NCI-H446 (cell line): Measurements from ENCODE around the gene MGAT4B.
"Not testable (repeated sequence)": the region's sequence is repeated elsewhere in the genome, so short reads cannot be mapped to it uniquely, and the experiment has no call there.

ENCODE experiments used
- DNase-seq, 2 experiments: peaks; one replicate each; lab custom pipeline; 2025; lab: John Stamatoyannopoulos, UW

The MGAT4B gene

DNA sequence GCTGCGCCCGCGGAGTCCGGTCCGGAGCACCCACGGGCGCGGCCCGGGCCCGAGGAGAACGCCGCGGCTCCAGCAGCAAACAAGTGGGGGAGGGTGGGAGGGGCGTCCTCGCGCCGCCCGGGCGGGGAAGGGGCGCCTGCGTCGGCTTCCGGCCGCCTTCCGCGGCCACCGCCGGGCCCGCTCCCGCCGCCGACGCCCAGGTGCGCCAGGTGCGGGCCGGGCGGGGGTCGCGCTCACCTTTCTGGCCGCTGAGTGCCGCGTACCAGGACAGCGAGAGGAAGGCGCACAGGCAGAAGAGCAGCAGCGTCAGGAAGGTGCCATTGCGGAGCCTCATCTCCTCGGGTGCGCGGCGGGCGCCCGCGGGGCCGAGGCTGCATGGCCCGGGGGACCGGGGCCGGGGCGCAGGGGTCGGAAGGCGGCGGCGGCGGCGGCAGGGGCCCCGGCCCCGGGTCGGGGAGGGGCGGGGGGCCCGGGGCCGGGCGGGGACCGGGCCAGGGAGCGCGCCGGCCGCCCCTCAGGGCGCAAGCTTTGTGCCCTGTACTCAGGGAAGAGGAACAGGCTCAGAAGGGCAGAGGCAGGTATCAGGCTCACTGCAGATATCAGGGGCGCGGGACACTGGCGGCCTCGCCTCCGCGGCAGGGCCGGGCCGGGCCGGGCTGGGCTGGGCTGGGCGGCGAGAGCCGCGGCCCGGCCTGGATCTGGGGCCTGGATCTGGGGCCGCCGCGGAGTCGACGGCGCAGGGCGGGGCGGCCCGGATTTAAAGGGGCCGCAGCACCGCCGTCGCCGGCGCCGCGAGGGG is at the start of gene MGAT4B:
Gene MGAT4B, minus strand, starts transcription at position 617 of the 799 bp plus-strand sequence. Its CDS starts 283 bp downstream, at position 334.
- peak; percentile 13 to 61 for DNase-seq

DNA sequence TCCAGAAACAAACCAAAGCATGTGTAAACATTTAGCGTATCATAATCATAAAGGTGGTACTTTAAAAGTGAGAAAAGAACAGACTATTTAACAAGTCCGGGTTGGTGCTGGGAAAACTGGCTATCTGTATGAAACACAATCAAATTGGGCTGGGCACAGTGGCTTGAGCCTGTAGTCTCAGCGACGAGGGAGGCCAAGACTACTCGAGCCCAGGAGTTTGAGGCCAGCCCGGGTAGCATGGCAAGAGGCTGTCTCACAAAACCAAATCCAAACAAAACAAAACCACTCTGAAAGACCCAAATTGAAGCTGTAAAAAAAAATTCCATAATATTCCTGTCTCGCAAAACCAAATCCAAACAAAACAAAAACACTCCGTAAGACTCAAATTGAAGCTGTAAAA is 47.7 kb upstream of the MGAT4B start:
- no peak for DNase-seq

DNA sequence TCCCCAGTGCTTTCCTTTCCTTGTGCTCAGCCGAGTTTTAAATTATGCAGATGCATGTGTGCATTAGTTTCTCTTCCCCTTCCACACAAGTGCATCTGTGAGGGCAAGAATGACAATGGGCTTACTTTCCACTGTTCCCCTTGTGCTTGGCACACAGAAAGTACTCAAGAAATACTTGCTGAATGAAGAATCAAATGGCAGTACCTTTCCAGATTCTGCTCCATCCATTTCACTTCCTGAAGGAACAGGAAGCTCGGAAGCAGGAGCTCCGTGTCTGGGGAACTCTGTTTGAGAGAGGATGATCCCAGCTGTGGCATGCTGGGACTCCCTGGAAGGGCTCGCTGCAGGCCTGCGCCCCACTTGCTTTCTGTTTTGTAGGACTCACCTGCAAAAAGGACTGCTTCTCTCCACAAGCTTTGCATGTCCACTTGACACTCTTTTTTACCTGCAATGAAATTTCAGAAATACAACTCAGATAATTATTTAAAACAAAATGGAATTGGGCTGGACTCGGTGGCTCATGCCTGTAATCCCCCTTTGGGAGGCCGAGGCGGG is 46.4 kb upstream of the MGAT4B start:
- no peak for DNase-seq

DNA sequence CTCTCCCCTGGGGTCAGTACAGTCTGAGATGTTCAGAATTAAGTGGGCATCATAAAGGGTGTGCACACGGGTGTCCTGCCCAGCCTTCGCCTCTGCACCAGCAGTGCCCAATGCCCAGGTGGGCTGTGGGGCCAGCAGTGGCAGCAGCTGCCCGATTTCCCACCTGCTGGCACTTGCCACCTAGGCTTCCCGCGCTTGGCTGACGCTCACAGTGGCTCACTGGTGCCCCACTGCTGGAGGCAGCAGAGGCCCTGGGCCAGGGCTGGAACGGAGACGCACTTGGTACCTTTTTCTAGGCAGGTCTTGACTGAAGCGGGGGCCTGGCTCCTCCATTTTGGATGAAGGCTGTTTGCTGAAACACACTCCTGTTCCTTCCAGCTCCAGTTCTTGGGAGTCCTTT is 35.0 kb upstream of the MGAT4B start:
- DNase-seq = no peak

DNA sequence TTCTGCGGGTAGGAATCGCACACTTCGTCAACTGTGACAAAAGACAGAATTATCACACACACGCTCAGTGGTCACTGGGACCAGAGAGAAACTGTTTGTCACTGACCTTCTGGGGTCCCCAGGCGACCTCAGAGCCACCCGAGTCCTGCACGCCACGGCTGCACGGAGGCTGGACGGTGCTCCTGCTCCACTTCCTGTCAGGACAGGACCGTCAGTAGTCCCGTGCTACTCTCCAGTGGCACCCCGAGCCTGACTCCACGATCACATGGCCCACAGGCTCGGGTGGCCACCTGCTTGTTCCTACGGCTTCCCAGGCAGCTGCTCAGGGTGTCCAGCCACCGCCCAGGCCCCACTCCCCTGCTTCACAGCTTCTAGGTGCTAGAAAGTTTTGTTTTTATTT is 34.1 kb upstream of the MGAT4B start:
- no peak for DNase-seq

DNA sequence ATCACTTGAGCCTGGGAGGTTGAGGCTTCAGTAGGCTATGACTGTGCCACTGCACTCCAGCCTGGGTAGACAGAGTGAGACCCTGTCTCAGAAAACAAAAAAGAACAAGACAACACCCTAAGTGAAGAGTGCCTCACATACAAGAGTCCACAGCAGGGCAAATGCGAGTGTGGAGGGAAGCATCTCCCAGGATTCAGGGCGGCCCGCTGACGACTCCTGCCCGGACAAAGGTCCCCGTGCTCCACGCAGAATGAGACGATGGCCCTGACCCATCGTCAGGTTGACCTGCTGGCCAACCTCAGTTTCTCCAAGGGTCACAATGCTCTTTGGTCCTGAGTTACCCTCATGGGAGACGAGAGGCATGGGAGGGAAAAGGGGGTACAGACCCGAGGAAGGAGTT is 33.7 kb upstream of the MGAT4B start:
- no peak for DNase-seq

DNA sequence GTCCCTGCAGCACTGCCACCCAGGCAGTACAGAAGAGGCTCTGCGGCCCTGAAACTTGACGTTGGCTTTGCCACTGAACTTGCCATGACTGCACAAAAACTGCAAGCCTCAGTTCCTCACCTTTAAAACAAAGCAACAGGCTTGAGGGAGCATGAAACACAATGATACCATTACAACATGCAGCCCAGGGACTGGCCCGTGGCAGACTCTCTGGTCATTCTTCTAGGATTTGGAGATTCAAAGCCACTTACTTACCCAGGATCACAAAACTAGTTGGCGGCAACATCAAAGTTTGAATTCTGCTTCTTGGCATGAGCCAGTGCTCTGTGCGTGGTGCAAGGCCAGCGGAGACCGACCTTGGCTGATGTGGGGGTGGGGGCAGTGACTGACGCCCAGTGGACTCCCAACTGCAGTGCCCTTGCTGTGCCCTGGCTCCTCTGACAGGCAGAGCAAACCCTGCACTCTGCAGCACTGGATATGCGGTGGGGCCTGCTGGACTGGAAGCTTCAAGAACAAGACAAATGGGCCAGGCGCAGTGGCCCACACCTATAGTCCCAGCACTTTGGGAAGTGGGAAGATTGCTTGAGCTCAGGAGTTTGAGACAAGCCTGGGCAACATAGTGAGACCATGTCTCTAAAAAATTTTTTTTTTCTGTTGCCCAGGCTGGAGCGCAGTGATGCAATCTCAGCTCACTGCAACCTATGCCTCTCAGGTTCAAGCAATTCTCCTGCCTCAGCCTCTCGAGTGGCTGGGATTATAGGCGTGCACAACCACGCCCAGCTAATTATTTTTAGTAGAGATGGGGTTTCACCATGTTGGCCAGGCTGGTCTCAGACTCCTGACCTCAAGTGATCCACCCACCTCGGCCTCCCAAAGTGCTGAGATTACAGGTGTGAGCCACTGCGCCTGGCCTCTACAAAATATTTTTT is 32.9 kb upstream of the MGAT4B start:
- DNase-seq = no peak

DNA sequence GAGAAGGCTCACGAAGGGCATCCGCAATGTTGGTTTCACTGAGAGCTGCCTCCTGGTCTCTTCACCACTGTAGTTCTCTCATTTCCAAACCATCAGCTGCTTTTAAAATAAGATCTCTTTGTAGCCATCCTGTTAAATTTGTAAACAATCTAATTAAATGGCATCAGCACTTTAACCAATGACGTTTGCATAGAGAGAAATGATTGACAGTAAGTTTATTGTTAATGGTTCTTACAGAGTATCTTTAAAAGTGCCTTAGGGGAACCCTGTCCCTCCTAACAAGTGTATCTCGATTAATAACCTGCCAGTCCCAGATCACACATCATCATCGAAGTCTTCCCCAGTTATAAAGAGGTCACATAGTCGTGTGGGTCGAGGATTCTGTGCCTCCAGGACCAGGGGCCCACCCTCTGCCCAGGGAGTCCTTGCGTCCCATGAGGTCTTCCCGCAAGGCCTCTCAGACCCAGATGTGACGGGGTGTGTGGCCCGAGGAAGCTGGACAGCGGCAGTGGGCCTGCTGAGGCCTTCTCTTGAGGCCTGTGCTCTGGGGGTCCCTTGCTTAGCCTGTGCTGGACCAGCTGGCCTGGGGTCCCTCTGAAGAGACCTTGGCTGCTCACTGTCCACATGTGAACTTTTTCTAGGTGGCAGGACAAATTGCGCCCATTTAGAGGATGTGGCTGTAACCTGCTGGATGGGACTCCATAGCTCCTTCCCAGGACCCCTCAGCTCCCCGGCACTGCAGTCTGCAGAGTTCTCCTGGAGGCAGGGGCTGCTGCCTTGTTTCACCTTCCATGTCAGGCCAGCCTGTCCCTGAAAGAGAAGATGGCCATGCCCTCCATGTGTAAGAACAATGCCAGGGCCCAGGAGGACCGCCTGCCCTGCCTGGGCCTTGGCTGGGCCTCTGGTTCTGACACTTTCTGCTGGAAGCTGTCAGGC is 30.7 kb upstream of the MGAT4B start:
- no peak for DNase-seq

DNA sequence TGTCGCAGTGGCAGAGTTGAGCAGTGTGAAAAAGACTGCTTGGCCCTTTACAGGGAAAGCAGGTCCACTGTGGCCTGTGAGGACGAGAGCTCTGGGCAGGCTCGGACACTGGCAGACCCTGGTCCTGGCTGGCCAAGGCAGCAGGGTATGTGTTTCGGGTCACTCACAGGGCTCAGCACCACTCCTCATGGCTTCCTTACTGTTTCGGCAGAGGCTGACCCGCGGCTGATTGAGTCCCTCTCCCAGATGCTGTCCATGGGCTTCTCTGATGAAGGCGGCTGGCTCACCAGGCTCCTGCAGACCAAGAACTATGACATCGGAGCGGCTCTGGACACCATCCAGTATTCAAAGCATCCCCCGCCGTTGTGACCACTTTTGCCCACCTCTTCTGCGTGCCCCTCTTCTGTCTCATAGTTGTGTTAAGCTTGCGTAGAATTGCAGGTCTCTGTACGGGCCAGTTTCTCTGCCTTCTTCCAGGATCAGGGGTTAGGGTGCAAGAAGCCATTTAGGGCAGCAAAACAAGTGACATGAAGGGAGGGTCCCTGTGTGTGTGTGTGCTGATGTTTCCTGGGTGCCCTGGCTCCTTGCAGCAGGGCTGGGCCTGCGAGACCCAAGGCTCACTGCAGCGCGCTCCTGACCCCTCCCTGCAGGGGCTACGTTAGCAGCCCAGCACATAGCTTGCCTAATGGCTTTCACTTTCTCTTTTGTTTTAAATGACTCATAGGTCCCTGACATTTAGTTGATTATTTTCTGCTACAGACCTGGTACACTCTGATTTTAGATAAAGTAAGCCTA is 29.8 kb upstream of the MGAT4B start:
- no peak for DNase-seq

DNA sequence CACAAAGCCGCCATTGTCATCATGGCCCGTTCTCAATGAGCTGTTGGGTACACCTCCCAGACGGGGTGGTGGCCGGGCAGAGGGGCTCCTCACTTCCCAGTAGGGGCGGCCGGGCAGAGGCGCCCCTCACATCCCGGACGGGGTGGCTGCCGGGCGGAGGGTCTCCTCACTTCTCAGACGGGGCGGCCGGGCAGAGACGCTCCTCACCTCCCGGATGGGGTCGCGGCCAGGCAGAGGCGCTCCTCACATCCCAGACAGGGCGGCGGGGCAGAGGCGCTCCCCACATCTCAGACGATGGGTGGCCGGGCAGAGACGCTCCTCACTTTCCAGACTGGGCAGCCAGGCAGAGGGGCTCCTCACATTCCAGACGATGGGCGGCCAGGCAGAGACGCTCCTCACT is 28.2 kb upstream of the MGAT4B start:
- DNase-seq = not testable (repeated sequence)

DNA sequence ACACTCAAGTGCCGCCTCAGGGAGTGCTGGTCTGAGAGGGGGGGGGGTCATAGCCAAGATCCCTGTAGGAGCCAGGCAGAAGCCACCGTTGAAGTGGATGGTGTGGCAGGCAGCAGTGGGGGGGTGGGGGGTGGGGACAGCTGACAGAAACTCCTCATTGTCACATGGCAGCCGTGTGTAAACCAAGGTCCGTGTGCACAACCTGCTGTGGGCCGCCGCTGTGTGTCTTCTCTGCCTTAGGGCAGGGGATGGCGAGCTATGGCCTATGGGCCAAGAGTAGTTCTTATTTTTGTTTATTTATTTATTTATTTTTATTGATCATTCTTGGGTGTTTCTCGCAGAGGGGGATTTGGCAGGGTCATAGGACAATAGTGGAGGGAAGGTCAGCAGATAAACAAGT is 27.5 kb upstream of the MGAT4B start:
- DNase-seq = no peak

DNA sequence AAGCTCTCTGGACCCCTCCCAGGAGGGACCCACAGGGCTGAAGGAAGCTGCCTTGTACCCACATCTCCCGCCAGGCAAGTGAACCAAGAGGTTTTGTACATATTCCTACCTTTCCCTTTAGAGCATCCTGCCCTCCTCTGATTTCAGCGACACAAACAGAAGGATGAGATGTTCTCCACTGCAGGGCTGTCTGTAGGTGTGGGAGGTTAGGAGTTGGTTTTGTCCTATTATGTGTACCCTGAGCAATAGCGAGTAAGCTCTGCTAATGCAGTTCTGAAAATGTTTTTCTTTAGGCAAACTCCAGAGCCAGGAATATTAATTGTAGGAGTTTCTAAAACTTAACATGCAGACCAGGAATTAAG is 27.0 kb upstream of the MGAT4B start:
- DNase-seq = no peak

DNA sequence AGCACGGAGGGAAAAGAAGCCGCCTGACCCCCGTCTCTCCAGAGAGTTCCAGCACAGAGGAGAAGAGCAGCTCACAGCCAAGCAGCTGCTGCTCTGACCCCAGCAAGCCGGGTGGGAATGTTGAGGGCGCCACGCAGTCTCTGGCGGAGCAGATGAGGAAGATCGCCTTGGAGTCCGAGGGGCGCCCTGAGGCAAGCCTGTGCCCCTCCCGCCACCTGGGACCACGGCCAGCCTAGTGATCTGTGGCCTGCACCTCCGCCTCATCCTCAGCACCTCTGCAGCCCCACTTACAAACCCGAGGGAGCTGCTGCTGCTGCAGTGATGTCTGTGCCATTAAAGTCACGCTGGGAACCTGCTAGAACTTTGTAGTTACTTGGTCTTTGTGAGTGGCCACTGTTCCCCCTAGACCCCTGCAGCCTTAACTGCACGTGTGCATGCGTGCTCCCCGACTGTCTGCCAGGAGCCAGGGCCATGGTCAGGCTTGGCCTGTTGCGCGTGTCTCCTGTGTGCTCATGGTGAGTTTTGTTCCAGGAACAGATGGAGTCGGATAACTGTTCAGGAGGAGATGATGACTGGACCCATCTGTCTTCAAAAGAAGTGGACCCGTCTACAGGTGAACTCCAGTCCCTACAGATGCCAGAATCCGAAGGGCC is 26.5 kb upstream of the MGAT4B start:
- no peak for DNase-seq

DNA sequence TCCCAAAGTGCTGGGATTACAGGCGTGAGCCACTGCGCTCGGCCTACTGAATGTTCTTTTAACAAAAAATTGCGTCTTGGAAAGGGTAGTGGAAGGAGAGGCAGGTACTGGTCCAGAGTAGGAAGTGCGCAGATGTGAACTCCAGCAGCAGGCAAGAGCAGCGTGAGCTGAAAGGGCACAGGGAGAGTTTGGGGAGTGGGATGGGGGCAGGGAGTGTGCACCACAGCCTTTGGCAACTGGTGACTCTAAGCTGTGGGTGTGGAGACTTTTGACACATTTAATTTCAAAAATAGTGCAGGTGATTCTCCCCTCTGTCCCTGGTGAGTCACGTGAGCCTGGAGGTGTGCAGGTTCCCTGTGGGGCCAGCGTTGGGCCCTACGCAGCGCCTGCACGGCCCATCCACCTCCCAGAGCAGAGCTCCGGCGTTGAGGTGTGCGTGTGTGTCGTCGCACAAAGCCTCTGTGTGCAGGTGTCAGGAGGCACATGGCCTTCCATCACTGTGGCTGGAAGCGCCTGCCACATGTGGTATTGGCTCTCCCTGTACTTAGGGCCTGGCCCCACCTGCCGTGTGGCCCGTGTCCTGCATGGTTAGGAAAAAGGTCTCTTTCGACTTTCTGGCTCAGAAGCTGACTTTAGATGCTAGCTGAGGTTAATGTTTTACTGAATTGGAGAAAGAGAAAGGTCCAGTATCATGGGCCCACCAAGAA is 25.5 kb upstream of the MGAT4B start:
- DNase-seq = no peak

DNA sequence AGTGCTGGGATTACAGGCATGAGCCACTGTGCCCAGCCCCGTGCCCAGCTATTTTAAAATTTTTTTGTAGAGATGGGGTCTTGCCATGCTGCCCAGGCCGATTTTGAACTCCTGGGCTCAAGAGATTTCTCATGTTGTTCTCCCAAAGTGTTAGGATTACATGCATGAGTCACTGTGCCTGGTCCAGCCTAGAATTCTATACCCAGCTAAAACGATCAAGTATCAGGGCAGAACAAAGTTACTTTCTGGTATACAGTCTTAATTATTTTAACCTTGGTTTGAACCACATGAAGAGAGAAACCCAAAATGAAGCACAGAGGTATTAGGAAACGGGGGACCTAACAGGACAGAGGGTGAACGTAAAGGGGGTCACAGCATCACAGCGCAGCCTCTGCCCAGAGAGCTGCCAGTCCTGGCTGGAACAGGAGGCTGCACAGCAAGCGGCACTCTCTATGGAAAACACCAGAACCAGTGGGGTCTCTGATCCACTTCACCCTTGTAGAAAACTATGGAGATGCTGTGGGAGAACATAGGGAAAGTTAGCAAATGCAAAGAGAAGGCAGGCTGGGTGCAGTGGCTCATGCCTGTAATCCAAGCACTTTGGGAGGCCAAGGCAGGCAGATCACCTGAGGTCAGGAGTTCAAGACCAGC is 24.3 kb upstream of the MGAT4B start:
- no peak for DNase-seq

DNA sequence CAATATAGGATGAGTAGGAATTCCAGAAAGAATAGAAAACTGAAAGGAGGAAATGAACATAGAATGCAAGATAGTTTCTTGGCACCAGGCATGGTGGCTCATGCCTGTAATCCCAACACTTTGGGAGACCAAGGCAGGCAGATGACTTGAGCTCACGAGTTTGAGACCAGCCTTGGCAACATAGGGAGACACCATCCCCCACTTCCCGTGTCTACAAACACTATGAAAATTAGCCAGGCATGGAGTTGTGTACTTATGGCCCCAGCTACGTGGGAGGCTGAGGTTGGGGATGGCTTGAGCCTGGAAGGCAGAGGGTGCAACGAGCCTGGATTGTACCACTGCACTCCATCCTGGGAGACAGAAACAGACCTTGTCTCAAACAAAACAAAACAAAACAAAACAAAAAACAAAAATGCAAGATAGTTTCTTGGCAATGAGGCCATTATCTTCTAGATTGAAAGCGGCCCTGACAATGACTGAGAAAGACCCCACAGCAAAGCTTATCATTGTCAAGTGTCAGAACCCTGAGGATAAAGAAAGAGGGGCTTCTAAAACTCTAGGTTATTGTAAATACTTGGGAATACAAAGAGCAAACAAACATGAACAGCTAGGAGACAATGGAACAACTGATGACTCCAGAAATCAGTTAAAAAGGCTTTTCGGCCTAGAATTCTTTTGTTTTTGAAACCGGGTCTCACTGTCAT is 23.2 kb upstream of the MGAT4B start:
- no peak for DNase-seq

DNA sequence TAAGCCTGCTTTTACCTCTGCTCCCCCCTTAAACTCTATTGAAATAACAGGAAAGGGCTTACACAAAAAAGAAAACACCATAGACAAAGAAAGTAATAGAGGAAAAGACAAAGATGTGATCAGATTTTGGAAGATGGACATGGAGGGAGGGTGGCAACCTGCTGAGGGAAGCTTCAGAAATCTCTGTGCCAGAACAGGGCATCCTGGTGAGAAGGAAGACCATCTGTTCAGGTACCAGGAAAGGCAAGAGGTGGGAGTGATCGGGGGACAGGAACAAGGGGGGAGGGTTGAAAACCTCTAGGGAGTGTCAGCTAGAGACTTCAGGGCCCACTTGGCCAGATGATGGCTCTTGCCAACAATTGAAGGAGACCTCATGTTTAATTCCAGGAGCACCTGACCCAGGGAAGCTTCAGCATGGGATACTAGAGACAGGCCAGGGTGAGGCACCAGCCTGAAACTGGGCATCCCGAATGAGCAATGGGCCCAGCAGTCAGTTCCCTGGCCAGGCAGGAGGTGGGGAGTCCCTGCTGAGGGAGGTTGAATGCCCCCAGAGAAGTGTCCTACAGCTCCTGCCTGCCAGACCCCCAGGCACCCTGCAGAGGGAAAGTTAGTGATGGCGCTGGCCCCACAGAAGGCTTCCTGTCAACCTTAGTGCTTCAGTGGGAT is 22.2 kb upstream of the MGAT4B start:
- DNase-seq = no peak

DNA sequence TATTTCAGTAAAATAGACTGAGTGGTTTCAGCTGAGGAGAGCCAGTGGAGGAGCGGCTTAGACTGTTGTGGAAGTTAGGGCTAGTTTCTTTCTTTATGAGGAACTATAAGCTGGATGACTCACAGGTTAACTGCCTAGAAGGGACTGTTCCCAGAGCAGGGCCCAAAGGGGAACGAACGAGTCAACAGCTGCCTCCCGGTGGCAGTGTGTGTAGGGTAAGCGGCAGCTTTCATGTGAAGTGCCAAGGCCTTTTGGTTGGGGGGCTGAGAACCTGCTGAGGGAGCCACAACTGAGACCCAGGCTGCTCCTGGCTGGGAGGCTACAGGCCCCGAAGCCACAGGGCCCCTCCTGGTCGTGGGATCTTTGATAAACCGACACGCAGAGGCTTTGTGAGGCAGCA is 21.0 kb upstream of the MGAT4B start:
- no peak for DNase-seq
